ENCODE data around the gene LAMA2. TPM values are rescaled to one million over a fixed set of nuclear protein-coding genes. Genes with fewer than 3 reads are reported as not detected.
A peak's percentile ranks its signal among the peaks of the same experiment; 100 is the strongest.

The LAMA2 gene
- total and polyA plus RNA-seq, 4 donors, result 23.9 to 172 (median 78.5) TPM

DNA sequence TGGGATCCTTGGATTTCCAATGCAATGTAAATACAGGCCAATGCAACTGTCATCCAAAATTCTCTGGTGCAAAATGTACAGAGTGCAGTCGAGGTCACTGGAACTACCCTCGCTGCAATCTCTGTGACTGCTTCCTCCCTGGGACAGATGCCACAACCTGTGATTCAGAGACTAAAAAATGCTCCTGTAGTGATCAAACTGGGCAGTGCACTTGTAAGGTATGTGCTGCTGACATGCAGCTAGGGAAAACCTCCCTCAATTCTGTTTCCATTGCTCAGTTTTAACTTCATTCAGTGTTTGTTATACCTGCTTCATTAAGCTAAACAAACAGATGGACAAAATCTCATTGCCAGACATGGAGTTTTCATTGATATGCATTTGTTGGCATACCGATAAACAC, 429.9 kb downstream of the LAMA2 start:
- Histone ChIP-seq H3K36me3 (ENCODE audit: control insufficient read depth, insufficient read depth, low read length) (no peaks in the 10 kb centered on the region), H3K4me3 (ENCODE audit: low read depth, low read length) (no peak overlapping the region), H3K27ac (ENCODE audit: low read depth, low read length) (no peak overlapping the region), H3K9me3 (ENCODE audit: control insufficient read depth, insufficient read depth, low read length) (no peaks in the 10 kb centered on the region), H3K27me3 (ENCODE audit: control insufficient read depth, insufficient read depth, low read length) (no peaks in the 10 kb centered on the region), H3K4me1 (ENCODE audit: control insufficient read depth, insufficient read depth, low read length) (no peaks in the 10 kb centered on the region)
- WGBS (ENCODE audit: insufficient coverage), result 65% methylated on average over 2 of the region's 3 CpGs
- peak in 2 of 6 donors; percentile 31 to 54 for DNase-seq (ENCODE audit: low read depth in 4 of 6, low spot score in 6 of 6)

DNA sequence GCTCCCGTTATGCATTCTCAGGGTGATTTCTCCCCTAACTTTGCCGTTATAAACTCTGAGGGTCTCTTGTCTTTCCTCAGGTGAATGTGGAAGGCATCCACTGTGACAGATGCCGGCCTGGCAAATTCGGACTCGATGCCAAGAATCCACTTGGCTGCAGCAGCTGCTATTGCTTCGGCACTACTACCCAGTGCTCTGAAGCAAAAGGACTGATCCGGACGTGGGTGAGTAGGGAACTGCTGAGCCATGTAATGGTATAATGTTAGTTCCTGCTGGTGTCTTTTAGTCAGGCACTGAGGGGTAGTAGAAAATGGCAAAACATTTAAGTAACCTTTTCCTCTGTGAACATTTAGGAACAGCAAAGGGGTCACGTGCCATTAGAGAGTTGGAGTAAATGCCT, 431.6 kb downstream of the LAMA2 start:
- H3K36me3 ChIP-seq (ENCODE audit: control insufficient read depth, insufficient read depth, low read length), result no peaks in the 10 kb centered on the region
- H3K4me3 ChIP-seq (ENCODE audit: low read depth, low read length), result no peak overlapping the region
- DNase-seq (ENCODE audit: low read depth in 4 of 6, low spot score in 6 of 6), result peak in 2 of 6 donors; percentile 59 to 74
- WGBS (ENCODE audit: insufficient coverage), result 47% methylated on average over 6 of the region's 9 CpGs
- no peaks in the 10 kb centered on the region for H3K27me3 ChIP-seq (ENCODE audit: control insufficient read depth, insufficient read depth, low read length)
- H3K4me1 ChIP-seq (ENCODE audit: control insufficient read depth, insufficient read depth, low read length), result no peaks in the 10 kb centered on the region
- no peak overlapping the region for H3K27ac ChIP-seq (ENCODE audit: low read depth, low read length)
- H3K9me3 ChIP-seq (ENCODE audit: control insufficient read depth, insufficient read depth, low read length), result no peaks in the 10 kb centered on the region

DNA sequence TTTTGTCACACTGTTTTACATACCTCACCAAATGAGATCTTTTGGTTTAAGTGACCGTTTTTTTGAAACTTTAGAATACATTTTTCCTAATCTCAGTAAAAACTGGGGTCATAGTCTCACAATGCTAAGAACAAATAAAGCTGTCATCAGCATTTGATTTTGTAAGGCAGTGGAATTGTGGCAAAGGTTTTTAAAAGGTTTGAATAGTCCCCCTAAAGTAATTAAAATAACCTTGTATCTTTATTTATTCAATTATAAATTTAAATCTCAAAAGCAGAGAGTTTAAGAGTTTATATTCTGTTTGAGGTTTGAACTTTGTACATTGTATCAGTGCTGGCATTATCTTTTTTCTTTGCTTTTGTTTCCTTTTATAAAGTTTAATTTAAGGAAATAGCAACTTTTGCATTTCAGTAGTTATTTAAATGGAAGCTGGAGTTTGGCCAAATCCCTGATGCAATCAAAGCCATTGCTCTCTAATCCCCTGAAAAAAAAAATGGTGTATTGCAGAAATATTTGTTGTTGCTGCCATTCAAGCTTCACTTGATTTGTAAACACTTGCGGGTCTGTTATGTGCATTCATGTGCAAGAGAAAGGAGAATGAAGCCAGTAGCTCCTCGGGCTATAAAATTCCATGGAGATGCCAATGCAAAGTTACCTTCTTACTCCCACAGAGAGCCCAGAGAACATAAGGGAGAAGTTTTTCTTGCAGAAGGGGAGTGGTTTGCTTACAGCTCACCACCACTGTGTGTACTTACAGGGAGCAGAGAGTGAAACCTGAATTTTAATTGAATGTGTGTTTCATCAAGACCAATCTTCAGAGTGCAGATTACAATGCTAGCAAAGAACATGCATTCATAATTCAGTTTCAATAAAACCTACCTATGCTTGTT, 435.2 kb downstream of the LAMA2 start:
- Histone ChIP-seq H3K4me1 (ENCODE audit: control insufficient read depth, insufficient read depth, low read length) (no peaks in the 10 kb centered on the region), H3K4me3 (ENCODE audit: low read depth, low read length) (no peak overlapping the region), H3K9me3 (ENCODE audit: control insufficient read depth, insufficient read depth, low read length) (no peaks in the 10 kb centered on the region), H3K27ac (ENCODE audit: low read depth, low read length) (no peak overlapping the region), H3K36me3 (ENCODE audit: control insufficient read depth, insufficient read depth, low read length) (no peaks in the 10 kb centered on the region), H3K27me3 (ENCODE audit: control insufficient read depth, insufficient read depth, low read length) (no peaks in the 10 kb centered on the region)
- WGBS (ENCODE audit: insufficient coverage), result no CpG with 5 or more reads among the region's 3 CpGs
- DNase-seq (ENCODE audit: low read depth in 4 of 6, low spot score in 6 of 6), result peak in 2 of 6 donors; percentile 53 to 75

- Histone ChIP-seq H3K27ac (ENCODE audit: low read depth, low read length) (no peak overlapping the region), H3K4me3 (ENCODE audit: low read depth, low read length) (no peak overlapping the region), H3K27me3 (ENCODE audit: control insufficient read depth, insufficient read depth, low read length) (no peaks in the 10 kb centered on the region), H3K9me3 (ENCODE audit: control insufficient read depth, insufficient read depth, low read length) (no peaks in the 10 kb centered on the region), H3K36me3 (ENCODE audit: control insufficient read depth, insufficient read depth, low read length) (no peaks in the 10 kb centered on the region), H3K4me1 (ENCODE audit: control insufficient read depth, insufficient read depth, low read length) (no peaks in the 10 kb centered on the region)
- DNase-seq (ENCODE audit: low read depth in 4 of 6, low spot score in 6 of 6), result no peak
- no CpG with 5 or more reads among the region's 2 CpGs for WGBS (ENCODE audit: insufficient coverage)
Observed at GRCh38 chr6:129320892-129321291, 438.0 kb downstream of the LAMA2 start.

DNA sequence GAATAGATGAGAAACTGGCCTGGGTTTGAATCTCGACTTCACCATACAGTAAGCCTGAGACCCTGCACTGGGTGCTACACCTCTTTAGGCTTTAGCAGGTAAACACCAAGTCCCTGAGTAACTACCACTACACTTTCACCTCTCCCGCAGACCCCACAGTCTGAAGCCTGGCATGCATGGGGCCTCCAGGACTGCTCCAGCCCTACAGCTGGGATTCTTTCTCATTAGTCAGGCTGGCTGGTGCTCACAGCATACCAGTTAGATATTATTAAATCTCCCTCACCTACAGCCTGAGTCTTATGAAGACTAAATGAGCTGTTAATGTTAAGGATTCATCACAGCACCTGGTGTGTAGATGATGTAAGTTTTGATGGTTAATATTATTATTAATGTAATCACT, 438.4 kb downstream of the LAMA2 start:
- no peak overlapping the region for H3K4me3 ChIP-seq (ENCODE audit: low read depth, low read length)
- no peaks in the 10 kb centered on the region for H3K27me3 ChIP-seq (ENCODE audit: control insufficient read depth, insufficient read depth, low read length)
- 80% methylated on average over 1 of the region's 2 CpGs for WGBS (ENCODE audit: insufficient coverage)
- H3K36me3 ChIP-seq (ENCODE audit: control insufficient read depth, insufficient read depth, low read length), result no peaks in the 10 kb centered on the region
- H3K9me3 ChIP-seq (ENCODE audit: control insufficient read depth, insufficient read depth, low read length), result no peaks in the 10 kb centered on the region
- no peak for DNase-seq (ENCODE audit: low read depth in 4 of 6, low spot score in 6 of 6)
- H3K4me1 ChIP-seq (ENCODE audit: control insufficient read depth, insufficient read depth, low read length), result no peaks in the 10 kb centered on the region
- no peak overlapping the region for H3K27ac ChIP-seq (ENCODE audit: low read depth, low read length)

DNA sequence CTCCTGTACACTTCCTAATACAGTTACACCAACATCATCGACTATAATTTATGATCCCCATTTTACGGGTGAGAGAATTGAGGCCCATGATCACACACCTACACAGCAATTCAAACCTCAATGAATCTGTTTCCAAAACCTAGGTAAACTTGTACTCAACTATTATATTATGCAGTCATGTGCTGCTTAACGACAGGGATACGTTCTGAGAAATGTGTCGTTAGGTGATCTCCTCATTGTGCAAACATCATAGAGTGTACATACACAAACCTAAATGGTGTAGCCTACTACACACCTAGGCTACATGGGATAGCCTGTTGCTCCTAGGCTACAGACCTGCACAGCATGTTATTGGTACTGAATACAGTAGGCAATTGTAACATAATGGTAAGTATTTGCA, 441.4 kb downstream of the LAMA2 start:
- H3K9me3 ChIP-seq (ENCODE audit: control insufficient read depth, insufficient read depth, low read length), result no peaks in the 10 kb centered on the region

DNA sequence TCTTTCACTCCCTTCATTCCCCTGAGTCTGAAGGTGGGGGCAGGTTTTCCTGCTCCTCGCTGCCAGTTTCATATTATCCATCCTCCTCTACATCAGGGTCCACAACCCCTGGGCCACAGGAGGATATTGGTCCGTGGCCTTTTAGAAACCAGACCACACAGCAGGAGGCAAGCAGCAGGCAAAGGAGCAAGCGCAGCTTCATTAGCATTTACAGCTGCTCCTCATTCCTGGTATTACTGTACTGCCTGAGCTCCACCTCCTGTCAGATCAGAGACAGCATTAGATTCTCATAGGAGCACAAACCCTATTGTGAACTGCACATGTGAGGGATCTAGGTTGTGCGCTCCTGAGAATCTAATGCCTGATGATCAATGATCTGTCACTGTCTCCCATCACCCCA, 446.7 kb downstream of the LAMA2 start:
- Histone ChIP-seq H3K27ac (ENCODE audit: low read depth, low read length) (no peak overlapping the region), H3K4me1 (ENCODE audit: control insufficient read depth, insufficient read depth, low read length) (no peaks in the 10 kb centered on the region), H3K9me3 (ENCODE audit: control insufficient read depth, insufficient read depth, low read length) (no peaks in the 10 kb centered on the region), H3K27me3 (ENCODE audit: control insufficient read depth, insufficient read depth, low read length) (no peaks in the 10 kb centered on the region), H3K36me3 (ENCODE audit: control insufficient read depth, insufficient read depth, low read length) (no peaks in the 10 kb centered on the region), H3K4me3 (ENCODE audit: low read depth, low read length) (no peak overlapping the region)
- no peak for DNase-seq (ENCODE audit: low read depth in 4 of 6, low spot score in 6 of 6)
- WGBS (ENCODE audit: insufficient coverage), result 37% methylated on average over 3 of the region's 4 CpGs

More for the DNA sequence above, 441.4 kb downstream of the LAMA2 start:
- Histone ChIP-seq H3K27me3 (ENCODE audit: control insufficient read depth, insufficient read depth, low read length) (no peaks in the 10 kb centered on the region), H3K27ac (ENCODE audit: low read depth, low read length) (no peak overlapping the region), H3K36me3 (ENCODE audit: control insufficient read depth, insufficient read depth, low read length) (no peaks in the 10 kb centered on the region), H3K4me1 (ENCODE audit: control insufficient read depth, insufficient read depth, low read length) (no peaks in the 10 kb centered on the region), H3K4me3 (ENCODE audit: low read depth, low read length) (no peak overlapping the region)
- no peak for DNase-seq (ENCODE audit: low read depth in 4 of 6, low spot score in 6 of 6)
- WGBS (ENCODE audit: insufficient coverage), result no CpG with 5 or more reads among the region's 5 CpGs

GRCh38 chr6:129331450-129332138, 448.7 kb downstream of the LAMA2 start:
- 75% methylated on average over 2 of the region's 2 CpGs for WGBS (ENCODE audit: insufficient coverage)
- no peaks in the 10 kb centered on the region for H3K4me1 ChIP-seq (ENCODE audit: control insufficient read depth, insufficient read depth, low read length)

GRCh38 chr6:129335792-129336191, 452.9 kb downstream of the LAMA2 start:
- Histone ChIP-seq H3K27ac (ENCODE audit: low read depth, low read length) (no peak overlapping the region), H3K36me3 (ENCODE audit: control insufficient read depth, insufficient read depth, low read length) (no peaks in the 10 kb centered on the region), H3K9me3 (ENCODE audit: control insufficient read depth, insufficient read depth, low read length) (no peaks in the 10 kb centered on the region), H3K4me1 (ENCODE audit: control insufficient read depth, insufficient read depth, low read length) (no peaks in the 10 kb centered on the region), H3K4me3 (ENCODE audit: low read depth, low read length) (no peak overlapping the region), H3K27me3 (ENCODE audit: control insufficient read depth, insufficient read depth, low read length) (no peaks in the 10 kb centered on the region)
- DNase-seq (ENCODE audit: low read depth in 4 of 6, low spot score in 6 of 6), result no peak
- WGBS (ENCODE audit: insufficient coverage), result 64% methylated on average over 2 of the region's 4 CpGs

More at GRCh38 chr6:129331450-129332138, 448.7 kb downstream of the LAMA2 start:
- Histone ChIP-seq H3K27me3 (ENCODE audit: control insufficient read depth, insufficient read depth, low read length) (no peaks in the 10 kb centered on the region), H3K27ac (ENCODE audit: low read depth, low read length) (no peak overlapping the region), H3K4me3 (ENCODE audit: low read depth, low read length) (no peak overlapping the region), H3K36me3 (ENCODE audit: control insufficient read depth, insufficient read depth, low read length) (no peaks in the 10 kb centered on the region), H3K9me3 (ENCODE audit: control insufficient read depth, insufficient read depth, low read length) (no peaks in the 10 kb centered on the region)
- DNase-seq (ENCODE audit: low read depth in 4 of 6, low spot score in 6 of 6), result no peak
